IMR-90 (cell line): ENCODE measurements around the gene DHX38. TPM values are rescaled to one million over a fixed set of nuclear protein-coding genes. Genes with fewer than 3 reads are reported as not detected.
"Not testable (repeated sequence)": the region's sequence is repeated elsewhere in the genome, so short reads cannot be mapped to it uniquely, and the experiment has no call there.

Source experiments
- ATAC-seq: fragments of 200-7000 bp; cut with Tn5 transposase; 2 replicates; pipeline ENCODE4 v1.9.1; 2020; ENCODE audit warnings: low read depth, mild to moderate bottlenecking, moderate library complexity
- BruUV-seq: library from RNA; stranded (reverse); fragments of 400-500 nt; replicated peaks from 2 replicates; lab custom pipeline; 2021; lab: Mats Ljungman, UMichigan
- CTCF ChIA-PET: fragments of 300-600 bp; formaldehyde crosslinking; extraction: SDS; loops from one replicate; lab custom pipeline; 2021; ENCODE audit warnings: antibody characterized with exemption; lab: Yijun Ruan, JAX
- POLR2A ChIA-PET: fragments of 300-600 bp; sonication (Branson Sonifier 250); formaldehyde crosslinking; loops from one replicate; lab custom pipeline; 2022; ENCODE audit warnings: antibody characterized with exemption; ENCODE audit not compliant: unreplicated experiment; lab: Charles Lee
- DNase-seq: peaks from one replicate; pipeline ENCODE4 v3.0.0; 2013
- H2AFZ ChIP-seq: replicated peaks from 2 replicates; pipeline ENCODE3; 2013; ENCODE audit warnings: low read length, mild to moderate bottlenecking; ENCODE audit not compliant: poor library complexity
- H2AK5ac ChIP-seq: 2 replicates; pipeline ENCODE4 v1.6.1; 2013; ENCODE audit warnings: low read depth, low read length, inconsistent platforms
- H2AK9ac ChIP-seq: replicated peaks from 2 replicates; pipeline ENCODE3; 2013; ENCODE audit warnings: mild to moderate bottlenecking, low read depth, low read length, moderate library complexity; ENCODE audit not compliant: poor library complexity
- H2BK120ac ChIP-seq: 2 replicates; pipeline ENCODE4 v1.6.1; 2013; ENCODE audit warnings: low read depth, low read length, inconsistent platforms
- H2BK15ac ChIP-seq: 3 replicates; pipeline ENCODE4 v1.6.1; 2013; ENCODE audit warnings: low read depth, low read length, inconsistent platforms
- H2BK20ac ChIP-seq: 2 replicates; pipeline ENCODE4 v1.6.1; 2013; ENCODE audit warnings: low read depth, mild to moderate bottlenecking, inconsistent platforms, low read length, moderate library complexity
- H2BK5ac ChIP-seq: 2 replicates; pipeline ENCODE4 v1.6.1; 2013; ENCODE audit warnings: mild to moderate bottlenecking, low read depth, low read length, inconsistent platforms; ENCODE audit not compliant: poor library complexity, severe bottlenecking
- H3K14ac ChIP-seq: replicated peaks from 2 replicates; pipeline ENCODE4 v1.6.1; 2013; ENCODE audit warnings: low read depth, low read length, inconsistent platforms
- H3K18ac ChIP-seq: 2 replicates; pipeline ENCODE4 v1.6.1; 2013; ENCODE audit warnings: low read depth, low read length, control low read depth
- H3K23ac ChIP-seq: 2 replicates; pipeline ENCODE4 v1.6.1; 2013; ENCODE audit warnings: low read depth, low read length, inconsistent platforms
- H3K27ac ChIP-seq: 2 replicates; pipeline ENCODE4 v1.5.1; 2013; ENCODE audit warnings: mild to moderate bottlenecking, control low read depth, low read length; ENCODE audit not compliant: insufficient read depth
- H3K27me3 ChIP-seq: 2 replicates; pipeline ENCODE4 v1.6.1; 2013; ENCODE audit warnings: low read length; ENCODE audit not compliant: control insufficient read depth, insufficient read depth
- H3K36me3 ChIP-seq: 2 replicates; pipeline ENCODE4 v1.6.1; 2013; ENCODE audit warnings: low read length, mixed read lengths; ENCODE audit not compliant: control insufficient read depth, insufficient read depth
- H3K4ac ChIP-seq: 2 replicates; pipeline ENCODE4 v1.6.1; 2013; ENCODE audit warnings: low read depth, low read length, inconsistent platforms
- H3K4me1 ChIP-seq: 2 replicates; pipeline ENCODE4 v1.6.1; 2013; ENCODE audit warnings: low read length, mixed read lengths; ENCODE audit not compliant: control insufficient read depth, insufficient read depth
- H3K4me2 ChIP-seq: 2 replicates; pipeline ENCODE4 v1.6.1; 2013; ENCODE audit warnings: low read depth, mild to moderate bottlenecking, control low read depth, low read length, moderate library complexity
- H3K4me3 ChIP-seq: 2 replicates; pipeline ENCODE4 v1.5.1; 2013; ENCODE audit warnings: low read depth, mild to moderate bottlenecking, control low read depth, low read length, moderate library complexity; ENCODE audit not compliant: insufficient read depth
- H3K56ac ChIP-seq: 2 replicates; pipeline ENCODE4 v1.6.1; 2013; ENCODE audit warnings: low read length, inconsistent platforms; ENCODE audit not compliant: insufficient read depth; ENCODE audit errors: extremely low read depth
- H3K79me1 ChIP-seq, 2 experiments: 2 replicates each; pipeline ENCODE4 v1.6.1; 2013; ENCODE audit warnings: low read length in 2 of 2, inconsistent platforms in 1 of 2, low read depth in 1 of 2
- H3K9ac ChIP-seq: 2 replicates; pipeline ENCODE4 v1.6.1; 2013; ENCODE audit warnings: low read depth, low read length, control low read depth
- H3K9me1 ChIP-seq: 2 replicates; pipeline ENCODE4 v1.6.1; 2013; ENCODE audit warnings: low read length, inconsistent platforms; ENCODE audit not compliant: insufficient read depth
- H3K9me3 ChIP-seq: 2 replicates; pipeline ENCODE4 v1.6.1; 2013; ENCODE audit warnings: low read length; ENCODE audit not compliant: control insufficient read depth, insufficient read depth
- H4K20me1 ChIP-seq: 2 replicates; pipeline ENCODE4 v1.6.1; 2013; ENCODE audit warnings: low read length, inconsistent platforms; ENCODE audit not compliant: insufficient read depth
- H4K5ac ChIP-seq: 2 replicates; pipeline ENCODE4 v1.6.1; 2013; ENCODE audit warnings: mild to moderate bottlenecking, low read depth, low read length, control low read depth
- H4K8ac ChIP-seq, 2 experiments: 2 replicates each; pipeline ENCODE4 v1.6.1; 2013; ENCODE audit warnings: low read depth in 2 of 2, low read length in 2 of 2, control low read depth in 1 of 2, inconsistent platforms in 1 of 2
- H4K91ac ChIP-seq: 2 replicates; pipeline ENCODE4 v1.6.1; 2013; ENCODE audit warnings: low read depth, low read length, inconsistent platforms; ENCODE audit not compliant: insufficient read depth
- WGBS, 2 experiments: methylation state at CpG; one replicate each; pipeline versions ENCODE4 v1.1.5 to v1.1.7; 2013; ENCODE audit warnings: missing lambda C conversion rate in 2 of 2; ENCODE audit not compliant: insufficient read length in 1 of 2; ENCODE audit errors: extremely low coverage in 2 of 2; 5-methylcytosine and 5-hydroxymethylcytosine counted together
- dilution Hi-C: fragments of 300-500 bp; cut with HindIII; formaldehyde crosslinking; loops from one replicate; pipeline ENCODE4 v1.14.3; 2018; ENCODE audit warnings: low sequenced_read_pairs; ENCODE audit not compliant: unreplicated experiment
- in situ Hi-C: fragments of 300-500 bp; cut with MboI; formaldehyde crosslinking; loops from 3 replicates; pipeline ENCODE4 v1.14.3; 2019; ENCODE audit warnings: low sequenced_read_pairs, inconsistent platforms, mixed read lengths
- intact Hi-C: fragments of 100-400 bp; cut with micrococcal nuclease; formaldehyde crosslinking; loops from 2 replicates; pipeline ENCODE4 v1.10.0; 2022
- polyA plus RNA-seq, 3 experiments: library from polyadenylated mRNA; depleted of rRNA; stranded (reverse); fragments of >200 nt; gene quantifications; 2 replicates each; pipeline ENCODE4 v1.2.3, GENCODE V29; 2012; ENCODE audit warnings: low replicate concordance in 1 of 3
- total RNA-seq: library from RNA; depleted of rRNA; stranded (reverse); fragments of >200 nt; gene quantifications from 2 replicates; pipeline ENCODE4 v1.2.3, GENCODE V29; 2012

The DHX38 gene
- total and polyA plus RNA-seq, 2 of the 4 experiments (the other 2 are of a cell fraction) = 45.4 to 49.6 TPM

GRCh38 chr16:72075067-72075466, 18.6 kb upstream of the DHX38 start:
- H3K14ac ChIP-seq, H2BK5ac ChIP-seq, ATAC-seq, in situ Hi-C loops, H2BK120ac ChIP-seq, H3K9ac ChIP-seq, H3K4ac ChIP-seq, H4K8ac ChIP-seq, H2BK15ac ChIP-seq, H3K27me3 ChIP-seq, H2AK5ac ChIP-seq, H3K27ac ChIP-seq, H2AFZ ChIP-seq, H4K91ac ChIP-seq, H3K23ac ChIP-seq, intact Hi-C loops, H4K20me1 ChIP-seq, H3K79me1 ChIP-seq, H3K4me1 ChIP-seq, H3K9me1 ChIP-seq, BruUV-seq, H3K18ac ChIP-seq, H3K56ac ChIP-seq, H3K36me3 ChIP-seq, H4K5ac ChIP-seq, DNase-seq, H2AK9ac ChIP-seq, dilution Hi-C loops, H3K4me2 ChIP-seq, H2BK20ac ChIP-seq, H3K9me3 ChIP-seq, H3K4me3 ChIP-seq: not testable (repeated sequence)
- ChIA-PET CTCF (interaction anchor here (1.3 to 1.4 kb wide), 2 partner anchors 9 to 12 kb away, joined by 8 read pairs; partner anchors contain the start of gene HPR), POLR2A (interaction anchor here (0.6 kb wide), 1 partner anchor 47 kb away, joined by 4 read pairs; no protein-coding TSS in a partner anchor)
- 60% methylated on average over 2 of the region's 6 CpGs; no CpG with 5 or more reads in 1 of the 2 experiments for WGBS, 2 experiments

DNA sequence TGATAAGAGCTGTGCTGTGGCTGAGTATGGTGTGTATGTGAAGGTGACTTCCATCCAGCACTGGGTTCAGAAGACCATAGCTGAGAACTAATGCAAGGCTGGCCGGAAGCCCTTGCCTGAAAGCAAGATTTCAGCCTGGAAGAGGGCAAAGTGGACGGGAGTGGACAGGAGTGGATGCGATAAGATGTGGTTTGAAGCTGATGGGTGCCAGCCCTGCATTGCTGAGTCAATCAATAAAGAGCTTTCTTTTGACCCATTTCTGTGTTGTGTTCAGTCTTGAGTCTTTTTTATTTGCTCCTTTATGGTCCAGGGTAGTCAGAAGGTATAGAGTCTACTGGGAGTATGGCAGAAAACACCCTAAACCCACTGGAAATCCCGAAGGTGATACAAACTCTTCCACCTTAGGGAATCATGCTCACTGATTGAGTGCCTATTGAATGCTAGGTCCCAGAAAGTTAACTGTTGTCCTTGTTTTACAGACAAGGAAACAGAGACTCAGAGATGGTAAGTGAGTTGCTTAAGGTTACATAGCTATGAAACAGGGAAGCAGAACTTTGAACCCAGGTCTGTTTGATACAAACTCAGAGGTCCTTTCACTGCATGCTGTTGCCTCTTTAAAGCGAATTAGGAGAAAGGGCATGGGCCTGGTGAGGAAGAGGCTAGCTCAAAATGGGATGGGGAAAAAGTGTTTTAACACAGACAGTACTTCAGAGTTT, 16.5 kb upstream of the DHX38 start:
- H4K8ac ChIP-seq, H4K91ac ChIP-seq, BruUV-seq, H3K14ac ChIP-seq, H3K27me3 ChIP-seq, H2BK20ac ChIP-seq, H3K56ac ChIP-seq, H2BK5ac ChIP-seq, H3K27ac ChIP-seq, in situ Hi-C loops, H3K23ac ChIP-seq, H4K5ac ChIP-seq, H2AK5ac ChIP-seq, H3K4me3 ChIP-seq, H3K79me1 ChIP-seq, H3K4me1 ChIP-seq, H3K9ac ChIP-seq, H2AFZ ChIP-seq, H3K9me1 ChIP-seq, H3K4me2 ChIP-seq, DNase-seq, POLR2A ChIA-PET, H2BK120ac ChIP-seq, H3K36me3 ChIP-seq, H3K4ac ChIP-seq, H2BK15ac ChIP-seq, CTCF ChIA-PET, H3K18ac ChIP-seq, H2AK9ac ChIP-seq, dilution Hi-C loops, H4K20me1 ChIP-seq, ATAC-seq, H3K9me3 ChIP-seq: not testable (repeated sequence)
- intact Hi-C loops = loop anchor here (1.0 kb wide), 1 partner anchor 15 kb away; no protein-coding TSS in a partner anchor
- WGBS, 2 experiments = no CpG with 5 or more reads among the region's 5 CpGs
